ENCODE results near the gene RHOBTB3.
"Not testable (repeated sequence)": the region's sequence is repeated elsewhere in the genome, so short reads cannot be mapped to it uniquely, and the experiment has no call there.

The RHOBTB3 gene

DNA sequence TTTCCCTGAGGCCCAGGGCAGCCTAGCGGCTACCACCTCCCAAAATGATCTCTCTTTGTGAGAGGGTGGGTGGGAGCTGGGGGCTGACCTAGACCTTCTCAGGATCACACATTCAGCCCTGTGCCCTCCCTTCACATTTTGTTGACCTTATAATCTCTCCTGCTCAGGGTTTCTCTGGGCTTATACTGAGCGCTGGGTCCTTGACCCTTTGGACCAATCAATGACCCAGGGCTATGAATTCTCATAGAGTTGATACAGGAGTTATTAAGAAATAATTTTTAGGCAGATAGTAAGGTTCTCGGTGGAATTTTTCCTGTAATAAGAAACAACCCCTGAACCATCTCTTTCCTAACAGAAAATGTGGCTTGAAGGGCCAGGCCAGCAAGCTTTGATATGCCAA is 69.4 kb downstream of the RHOBTB3 start:
- no peak for DNase-seq (ENCODE audit: low read depth in 2 of 2)

GRCh38 chr5:95801532-95801931 is 70.4 kb downstream of the RHOBTB3 start:
- no peak for DNase-seq (ENCODE audit: low read depth in 2 of 2)

DNA sequence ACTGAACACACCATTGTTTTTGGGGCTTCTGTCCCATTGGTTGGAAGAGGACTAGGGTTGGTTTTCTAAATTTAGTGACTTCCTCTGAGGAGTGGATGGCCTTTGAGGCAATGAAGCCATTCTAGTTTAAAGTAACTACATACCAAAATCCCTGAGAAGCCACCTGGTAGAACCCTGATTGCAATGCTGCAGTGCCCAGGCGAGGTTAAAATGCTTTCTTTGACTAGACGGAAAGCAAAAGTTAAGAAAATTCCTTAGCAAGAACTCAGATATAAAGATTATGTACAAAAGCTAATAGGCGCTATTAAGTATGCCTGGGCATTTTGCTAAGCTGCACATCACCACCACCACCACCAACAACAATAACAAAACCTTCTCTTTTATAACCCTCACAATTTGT is 70.8 kb downstream of the RHOBTB3 start:
- no peak for DNase-seq (ENCODE audit: low read depth in 2 of 2)

GRCh38 chr5:95803271-95804148 is 72.4 kb downstream of the RHOBTB3 start:
- DNase-seq (ENCODE audit: low read depth in 2 of 2): no peak

- DNase-seq (ENCODE audit: low read depth in 2 of 2): no peak
Observed at GRCh38 chr5:95804736-95805539, 73.8 kb downstream of the RHOBTB3 start.

DNA sequence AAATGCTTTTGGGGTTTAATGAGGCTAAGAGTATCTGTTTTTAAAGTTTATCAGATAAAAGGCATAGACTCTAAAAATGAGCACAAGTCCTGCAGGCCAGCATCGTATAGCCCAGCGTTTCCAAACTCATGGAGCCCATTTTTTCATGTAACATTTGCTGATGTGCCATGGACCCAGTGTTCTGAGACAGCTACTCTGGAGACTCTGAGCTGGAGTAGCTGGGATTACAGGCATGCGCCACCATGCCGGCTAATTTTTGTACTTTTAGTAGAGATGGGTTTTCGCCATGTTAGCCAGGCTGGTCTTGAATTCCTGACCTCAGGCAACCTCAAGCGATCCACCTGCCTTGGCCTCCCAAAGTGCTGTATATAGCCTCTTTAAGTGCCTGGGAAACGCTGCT is 75.6 kb downstream of the RHOBTB3 start:
- no peak for DNase-seq (ENCODE audit: low read depth in 2 of 2)

GRCh38 chr5:95808013-95808685 is 77.0 kb downstream of the RHOBTB3 start:
- DNase-seq (ENCODE audit: low read depth in 2 of 2): no peak

GRCh38 chr5:95808686-95809413 is 77.7 kb downstream of the RHOBTB3 start:
- peak; percentile 60 to 63 for DNase-seq (ENCODE audit: low read depth in 2 of 2)

DNA sequence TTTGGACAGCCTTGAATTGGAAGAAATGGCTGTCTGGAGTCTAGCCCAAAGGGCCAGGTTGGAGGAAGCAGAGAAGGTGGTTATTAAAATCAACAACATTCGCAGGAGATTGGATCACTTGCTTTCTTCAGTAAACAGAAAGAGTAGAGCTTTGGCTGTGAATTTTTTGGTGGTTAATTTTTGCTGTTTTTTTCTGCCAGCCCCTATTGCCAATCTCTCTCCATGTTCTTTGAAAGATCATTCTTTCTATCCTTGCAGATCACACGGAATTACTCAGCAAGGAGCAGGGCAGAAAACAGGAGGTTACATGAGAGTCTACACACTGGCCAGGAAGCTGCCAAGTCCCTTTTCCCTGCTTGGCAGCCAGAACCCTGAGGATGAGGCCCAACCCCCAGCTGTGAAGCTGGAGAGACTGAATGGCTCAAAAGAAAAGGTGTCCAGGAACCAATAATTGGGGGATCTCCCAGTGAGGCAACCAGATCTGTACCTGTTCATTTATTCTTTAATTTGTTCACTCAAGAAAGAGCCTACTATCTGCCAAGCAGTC is 78.4 kb downstream of the RHOBTB3 start:
- DNase-seq (ENCODE audit: low read depth in 2 of 2): no peak

DNA sequence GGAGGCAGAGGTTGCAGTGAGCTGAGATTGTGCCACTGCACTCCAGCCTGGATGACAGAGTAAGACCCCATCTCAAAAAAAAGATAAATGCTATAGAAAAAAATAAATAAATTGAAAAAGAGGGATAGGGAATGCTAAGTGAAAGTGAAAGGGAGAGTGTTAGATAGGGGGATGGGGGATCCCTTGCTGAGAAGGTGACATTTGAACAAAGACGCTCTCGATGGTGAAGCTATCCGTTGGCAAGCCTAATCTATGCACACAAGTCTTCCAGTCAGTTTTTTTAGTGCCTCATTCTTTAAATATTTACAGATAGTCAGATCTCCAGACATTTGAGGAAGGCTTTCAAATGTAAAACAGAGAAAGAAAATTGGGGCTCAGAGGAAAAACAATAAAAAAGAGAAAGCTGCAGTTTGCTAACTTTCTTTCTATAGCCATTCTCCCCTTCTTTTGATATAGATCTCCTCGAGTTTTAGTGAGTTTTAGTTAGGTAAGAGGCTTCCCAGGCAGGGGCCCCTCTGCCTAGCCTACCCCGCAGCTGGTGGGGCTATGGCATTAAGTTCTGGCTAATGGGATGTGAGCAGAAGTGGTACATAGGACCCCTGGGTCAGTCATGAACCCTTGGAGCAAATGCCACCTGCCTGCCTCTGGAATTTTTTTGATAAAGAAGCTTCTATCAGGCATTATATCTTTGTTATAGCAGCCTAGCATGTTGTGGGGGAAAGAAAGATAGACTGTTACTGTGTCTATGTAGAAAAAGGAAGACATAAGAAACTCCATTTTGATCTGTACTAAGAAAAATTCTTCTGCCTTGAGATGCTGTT is 79.4 kb downstream of the RHOBTB3 start:
- DNase-seq (ENCODE audit: low read depth in 2 of 2): no peak

DNA sequence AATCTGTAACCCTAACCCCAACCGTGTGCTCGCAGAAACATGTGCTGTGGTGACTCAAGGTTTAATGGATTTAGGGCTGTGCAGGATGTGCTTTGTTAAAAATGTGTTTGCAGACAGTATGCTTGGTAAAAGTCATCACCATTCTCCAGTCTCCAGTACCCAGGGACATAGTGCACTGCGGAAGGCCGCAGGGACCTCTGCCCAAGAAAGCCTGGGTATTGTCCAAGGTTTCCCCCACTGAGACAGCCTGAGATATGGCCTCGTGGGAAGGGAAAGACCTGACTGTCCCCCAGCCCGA is 79.9 kb downstream of the RHOBTB3 start:
- not testable (repeated sequence) for DNase-seq (ENCODE audit: low read depth in 2 of 2)

DNA sequence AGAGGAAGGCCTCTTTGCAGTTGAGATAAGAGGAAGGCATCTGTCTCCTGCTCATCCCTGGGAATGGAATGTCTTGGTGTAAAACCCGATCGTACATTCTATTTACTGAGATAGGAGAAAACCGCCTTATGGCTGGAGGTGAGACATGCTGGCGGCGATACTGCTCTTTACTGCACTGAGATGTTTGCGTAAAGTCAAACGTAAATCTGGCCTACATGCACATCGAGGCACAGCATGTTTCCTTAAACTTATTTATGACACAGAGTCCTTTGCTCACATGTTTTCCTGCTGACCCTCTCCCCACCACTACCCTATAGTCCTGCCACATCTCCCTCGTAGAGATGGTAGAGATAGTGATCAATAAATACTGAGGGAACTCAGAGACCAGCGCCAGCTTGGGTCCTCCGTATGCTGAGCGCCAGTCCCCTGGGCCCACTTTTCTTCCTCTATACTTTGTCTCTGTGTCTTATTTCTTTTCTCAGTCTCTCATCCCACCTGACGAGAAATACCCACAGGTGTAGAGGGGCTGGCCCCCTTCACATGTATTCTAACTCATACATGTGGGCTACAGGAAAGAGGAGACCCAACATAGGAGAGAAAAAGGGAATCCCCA is 80.4 kb downstream of the RHOBTB3 start:
- DNase-seq (ENCODE audit: low read depth in 2 of 2): not testable (repeated sequence)

GRCh38 chr5:95812074-95812471 is 80.9 kb downstream of the RHOBTB3 start:
- DNase-seq (ENCODE audit: low read depth in 2 of 2): no peak

- not testable (repeated sequence) for DNase-seq (ENCODE audit: low read depth in 2 of 2)
Observed at GRCh38 chr5:95813035-95813434, 81.9 kb downstream of the RHOBTB3 start.

- no peak for DNase-seq (ENCODE audit: low read depth in 2 of 2)
Observed at GRCh38 chr5:95815155-95815729, 84.1 kb downstream of the RHOBTB3 start.

GRCh38 chr5:95816341-95816740 is 85.2 kb downstream of the RHOBTB3 start:
- DNase-seq (ENCODE audit: low read depth in 2 of 2): no peak

- no peak for DNase-seq (ENCODE audit: low read depth in 2 of 2)
Observed at GRCh38 chr5:95816776-95817175, 85.6 kb downstream of the RHOBTB3 start.

DNA sequence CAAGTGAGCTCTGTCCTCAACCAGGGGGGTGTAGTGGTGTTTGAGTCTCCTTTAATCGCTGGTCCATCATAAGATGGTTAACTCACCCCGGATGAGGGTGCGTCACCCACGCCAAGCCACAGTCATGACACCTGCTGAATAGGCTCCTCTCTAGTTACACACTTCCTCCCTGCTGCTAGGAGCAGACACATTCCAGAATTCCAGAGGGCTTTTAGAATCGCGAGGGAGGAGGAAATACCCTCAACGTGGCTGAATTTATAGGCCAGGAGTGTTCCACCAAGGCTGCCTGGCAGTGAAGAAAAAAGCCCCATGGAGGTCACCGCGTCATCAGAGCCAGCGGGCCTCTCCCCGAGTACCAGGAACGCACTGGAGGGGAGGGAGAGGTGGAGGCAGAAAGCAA is 86.3 kb downstream of the RHOBTB3 start:
- no peak for DNase-seq (ENCODE audit: low read depth in 2 of 2)

GRCh38 chr5:95818181-95819147 is 87.3 kb downstream of the RHOBTB3 start:
- DNase-seq (ENCODE audit: low read depth in 2 of 2): no peak

Measured in stimulated activated CD4-positive, alpha-beta T cell treated with anti-CD3 and anti-CD28 coated beads, Interleukin-12 subunit alpha, Interleukin-12 subunit beta, amount 100 ng/mL, for 24 hours (primary cell).